HepG2 (cell line): ENCODE data around the gene ENHO. TPM values are rescaled to one million over a fixed set of nuclear protein-coding genes. Genes with fewer than 3 reads are reported as not detected.

Source experiments
- CSRNP2 ChIP-seq: sonication (generic); formaldehyde crosslinking; conservative IDR thresholded peaks from 2 replicates; pipeline ENCODE4 v1.8.0; 2022; ENCODE audit warnings: low read depth, missing genetic modification reagents
- EED ChIP-seq: sonication (generic); formaldehyde crosslinking; IDR thresholded peaks from 2 replicates; pipeline ENCODE4 v1.5.0; 2020; ENCODE audit warnings: mild to moderate bottlenecking, missing genetic modification reagents
- EZH2 ChIP-seq: conservative IDR thresholded peaks from 2 replicates; pipeline ENCODE4 v1.6.1; 2012; ENCODE audit warnings: mild to moderate bottlenecking, low read depth, low read length, moderate library complexity
- FOXK2 ChIP-seq: fragments of 450-650 bp; IDR thresholded peaks from 2 replicates; pipeline ENCODE4 v1.6.1; 2016
- KDM2A ChIP-seq: sonication (generic); formaldehyde crosslinking; IDR thresholded peaks from 2 replicates; pipeline ENCODE4 v1.4.0; 2020; ENCODE audit warnings: low read depth, missing genetic modification reagents, borderline replicate concordance
- MAX ChIP-seq: IDR thresholded peaks from 2 replicates; pipeline ENCODE4 v1.6.1; 2012; ENCODE audit warnings: inconsistent platforms
- SMAD1 ChIP-seq: sonication (generic); formaldehyde crosslinking; IDR thresholded peaks from 2 replicates; pipeline ENCODE4 v1.4.0; 2020; ENCODE audit warnings: missing genetic modification reagents, low read depth, mild to moderate bottlenecking, borderline replicate concordance
- TFDP2 ChIP-seq: sonication (generic); formaldehyde crosslinking; IDR thresholded peaks from 2 replicates; pipeline ENCODE4 v1.4.0; 2020; ENCODE audit warnings: missing genetic modification reagents
- TSC22D2 ChIP-seq: sonication (generic); formaldehyde crosslinking; IDR thresholded peaks from 2 replicates; pipeline ENCODE4 v1.5.1; 2020; ENCODE audit warnings: missing genetic modification reagents, mild to moderate bottlenecking, borderline replicate concordance
- ZNF232 ChIP-seq: sonication (generic); formaldehyde crosslinking; IDR thresholded peaks from 2 replicates; pipeline ENCODE4 v1.4.0; 2020; ENCODE audit warnings: missing genetic modification reagents, borderline replicate concordance
- ZNF24 ChIP-seq: fragments of 450-650 bp; IDR thresholded peaks from 2 replicates; pipeline ENCODE4 v1.6.1; 2017; ENCODE audit warnings: antibody characterized with exemption, mild to moderate bottlenecking
- ZNF333 ChIP-seq: sonication (generic); formaldehyde crosslinking; IDR thresholded peaks from 2 replicates; pipeline ENCODE4 v1.4.0; 2020; ENCODE audit warnings: mild to moderate bottlenecking, missing genetic modification reagents, borderline replicate concordance
- ZNF430 ChIP-seq: sonication (generic); formaldehyde crosslinking; IDR thresholded peaks from 2 replicates; pipeline ENCODE4 v1.9.0; 2021; ENCODE audit warnings: mild to moderate bottlenecking, missing genetic modification reagents
- ZNF709 ChIP-seq: sonication (generic); formaldehyde crosslinking; IDR thresholded peaks from 2 replicates; pipeline ENCODE4 v1.5.0; 2020; ENCODE audit warnings: mild to moderate bottlenecking, missing genetic modification reagents
- ZNF761 ChIP-seq: sonication (generic); formaldehyde crosslinking; conservative IDR thresholded peaks from 2 replicates; pipeline ENCODE4 v1.4.0; 2020; ENCODE audit warnings: mild to moderate bottlenecking, missing genetic modification reagents
- ZNF773 ChIP-seq: sonication (generic); formaldehyde crosslinking; IDR thresholded peaks from 2 replicates; pipeline ENCODE4 v1.4.0; 2020; ENCODE audit warnings: missing genetic modification reagents, borderline replicate concordance
- ZUFSP ChIP-seq: sonication (generic); formaldehyde crosslinking; IDR thresholded peaks from 2 replicates; pipeline ENCODE4 v1.9.0; 2021; ENCODE audit warnings: missing genetic modification reagents, mild to moderate bottlenecking, borderline replicate concordance
- polyA plus RNA-seq, 8 experiments: library from polyadenylated mRNA; depleted of rRNA in 3 of 8; stranded (reverse) in 7 of 8; unstranded in 1 of 8; fragments of >200 nt; fragmentation: Illumina TruSeq in 4 of 8; extraction: Trizol in 4 of 8; gene quantifications; 2 replicates each; pipeline versions ENCODE4 v1.2.1 to v1.2.3, GENCODE V29; 2011 to 2016; ENCODE audit warnings: low read depth in 4 of 8, missing spikeins in 1 of 8, mixed read lengths in 1 of 8; ENCODE audit not compliant: insufficient read depth in 1 of 8
- total RNA-seq, 5 experiments: library from RNA; depleted of rRNA; stranded (reverse); fragments of >200 nt; fragmentation: Illumina TruSeq; extraction: Trizol; gene quantifications; 2 replicates each; pipeline ENCODE4 v1.2.3, GENCODE V29; 2016; ENCODE audit warnings: low read depth in 1 of 5
- TF ChIP-seq, protein P1 (sequence below): sonication (generic); formaldehyde crosslinking; IDR thresholded peaks from 2 replicates; pipeline ENCODE4 v1.5.0; 2020; ENCODE audit warnings: mild to moderate bottlenecking, missing genetic modification reagents
- TF ChIP-seq, protein P2 (sequence below): IDR thresholded peaks from 2 replicates; pipeline ENCODE4 v1.6.1; 2016; ENCODE audit warnings: missing compliant biosample characterization, missing genetic modification reagents, borderline replicate concordance
- TF ChIP-seq, protein P3 (sequence below): sonication (generic); formaldehyde crosslinking; IDR thresholded peaks from 2 replicates; pipeline ENCODE4 v1.8.1; 2023; ENCODE audit warnings: missing genetic modification reagents, mild to moderate bottlenecking, borderline replicate concordance

Gene ENHO
- total and polyA plus RNA-seq, 2 of the 13 experiments (the other 11 are each of a cell fraction or from before 2014, with no cell fraction given) = 0.08 to 0.60 TPM

- TF ChIP-seq ZNF709 (CRISPR knock-in tag) (no peak; the same call in 1 of the 2 replicates), EZH2 (no peak), ZNF430 (CRISPR knock-in tag) (no peak), TFDP2 (peak; percentile 67), ZNF232 (CRISPR knock-in tag) (no peak), ZNF24 (no peak), ZNF773 (CRISPR knock-in tag) (no peak), SMAD1 (0 out of 2 replicates have a peak, but pooled peaks have one; percentile 63), FOXK2 (no peak), ZUFSP (CRISPR knock-in tag) (no peak), ZNF761 (CRISPR knock-in tag) (0 out of 2 replicates have a peak, but pooled peaks have one; percentile 41), ZNF333 (CRISPR knock-in tag) (no peak), TSC22D2 (no peak), CSRNP2 (CRISPR knock-in tag) (no peak), EED (no peak), KDM2A (CRISPR knock-in tag) (no peak), MAX (peak; percentile 69)
- TF ChIP-seq, protein P1, sequence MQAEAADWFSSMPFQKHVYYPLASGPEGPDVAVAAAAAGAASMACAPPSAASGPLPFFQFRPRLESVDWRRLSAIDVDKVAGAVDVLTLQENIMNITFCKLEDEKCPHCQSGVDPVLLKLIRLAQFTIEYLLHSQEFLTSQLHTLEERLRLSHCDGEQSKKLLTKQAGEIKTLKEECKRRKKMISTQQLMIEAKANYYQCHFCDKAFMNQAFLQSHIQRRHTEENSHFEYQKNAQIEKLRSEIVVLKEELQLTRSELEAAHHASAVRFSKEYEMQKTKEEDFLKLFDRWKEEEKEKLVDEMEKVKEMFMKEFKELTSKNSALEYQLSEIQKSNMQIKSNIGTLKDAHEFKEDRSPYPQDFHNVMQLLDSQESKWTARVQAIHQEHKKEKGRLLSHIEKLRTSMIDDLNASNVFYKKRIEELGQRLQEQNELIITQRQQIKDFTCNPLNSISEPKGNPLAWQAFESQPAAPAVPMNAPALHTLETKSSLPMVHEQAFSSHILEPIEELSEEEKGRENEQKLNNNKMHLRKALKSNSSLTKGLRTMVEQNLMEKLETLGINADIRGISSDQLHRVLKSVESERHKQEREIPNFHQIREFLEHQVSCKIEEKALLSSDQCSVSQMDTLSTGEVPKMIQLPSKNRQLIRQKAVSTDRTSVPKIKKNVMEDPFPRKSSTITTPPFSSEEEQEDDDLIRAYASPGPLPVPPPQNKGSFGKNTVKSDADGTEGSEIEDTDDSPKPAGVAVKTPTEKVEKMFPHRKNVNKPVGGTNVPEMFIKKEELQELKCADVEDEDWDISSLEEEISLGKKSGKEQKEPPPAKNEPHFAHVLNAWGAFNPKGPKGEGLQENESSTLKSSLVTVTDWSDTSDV (CRISPR knock-in tag) = no peak
- TF ChIP-seq, protein P2, sequence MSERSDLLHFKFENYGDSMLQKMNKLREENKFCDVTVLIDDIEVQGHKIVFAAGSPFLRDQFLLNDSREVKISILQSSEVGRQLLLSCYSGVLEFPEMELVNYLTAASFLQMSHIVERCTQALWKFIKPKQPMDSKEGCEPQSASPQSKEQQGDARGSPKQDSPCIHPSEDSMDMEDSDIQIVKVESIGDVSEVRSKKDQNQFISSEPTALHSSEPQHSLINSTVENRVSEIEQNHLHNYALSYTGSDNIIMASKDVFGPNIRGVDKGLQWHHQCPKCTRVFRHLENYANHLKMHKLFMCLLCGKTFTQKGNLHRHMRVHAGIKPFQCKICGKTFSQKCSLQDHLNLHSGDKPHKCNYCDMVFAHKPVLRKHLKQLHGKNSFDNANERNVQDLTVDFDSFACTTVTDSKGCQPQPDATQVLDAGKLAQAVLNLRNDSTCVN (CRISPR knock-in tag) = no peak
- TF ChIP-seq, protein P3, sequence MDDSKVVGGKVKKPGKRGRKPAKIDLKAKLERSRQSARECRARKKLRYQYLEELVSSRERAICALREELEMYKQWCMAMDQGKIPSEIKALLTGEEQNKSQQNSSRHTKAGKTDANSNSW (CRISPR knock-in tag) = no peak
Observed at GRCh38 chr9:34522971-34523797, at the start of gene ENHO (continued).
